SK-N-SH (cell line): ENCODE results near the gene ANAPC2. TPM values are rescaled to one million over a fixed set of nuclear protein-coding genes. Genes with fewer than 3 reads are reported as not detected.

Source experiments
- CTCF ChIA-PET: fragments of 300-600, 350-600 bp; formaldehyde crosslinking; extraction: SDS; loops from one replicate; lab custom pipeline; 2021; lab: Yijun Ruan, JAX
- POLR2A ChIA-PET: fragments of 350-600 bp; sonication (Branson Sonifier 250); formaldehyde crosslinking; extraction: SDS; loops from one replicate; lab custom pipeline; 2020; ENCODE audit warnings: antibody characterized with exemption, inconsistent platforms; lab: Yijun Ruan, JAX
- DNase-seq: peaks from one replicate; pipeline ENCODE4 v3.0.0; 2012
- H2AFZ ChIP-seq: fragments of 200-600 bp; sonication (generic); 2 replicates; pipeline ENCODE4 v1.8.1; 2016; ENCODE audit warnings: antibody characterized with exemption, mild to moderate bottlenecking, low read depth
- H3F3A ChIP-seq: fragments of 200-600 bp; sonication (generic); replicated peaks from 2 replicates; pipeline ENCODE3; 2016; ENCODE audit warnings: antibody characterized with exemption, mild to moderate bottlenecking; ENCODE audit not compliant: insufficient read depth
- H3K27ac ChIP-seq, 2 experiments: fragments of 200-500 bp in 1 of 2; fragments of 200-600 bp in 1 of 2; sonication (Bioruptor generic) in 1 of 2; sonication (generic), shearing (Covaris generic) in 1 of 2; 2 replicates each; pipeline versions ENCODE4 v1.5.1 to v1.6.1; 2014 to 2016; ENCODE audit warnings: low read depth in 2 of 2, inconsistent platforms in 1 of 2, low read length in 1 of 2, mild to moderate bottlenecking in 1 of 2, mixed read lengths in 1 of 2
- H3K27me3 ChIP-seq: fragments of 200-600 bp; sonication (generic), shearing (Covaris generic); 2 replicates; pipeline ENCODE4 v1.6.1; 2016; ENCODE audit warnings: mixed run types; ENCODE audit not compliant: insufficient read depth
- H3K36me3 ChIP-seq, 2 experiments: fragments of 200-500 bp in 1 of 2; fragments of 200-600 bp in 1 of 2; sonication (Bioruptor generic) in 1 of 2; sonication (generic) in 1 of 2; replicated peaks in 1 of 2; 2 replicates each; pipeline versions ENCODE3 to v1.5.1; 2014 to 2016; ENCODE audit warnings: low read length in 1 of 2, mild to moderate bottlenecking in 1 of 2; ENCODE audit not compliant: insufficient read depth in 2 of 2, control insufficient read depth in 1 of 2
- H3K4me1 ChIP-seq, 2 experiments: fragments of 200-500 bp in 1 of 2; fragments of 200-600 bp in 1 of 2; sonication (Bioruptor generic) in 1 of 2; sonication (generic), shearing (Covaris generic) in 1 of 2; 2 replicates each; pipeline versions ENCODE4 v1.5.1 to v1.6.1; 2014 to 2016; ENCODE audit warnings: low read depth in 1 of 2, low read length in 1 of 2, mixed run types in 1 of 2; ENCODE audit not compliant: insufficient read depth in 2 of 2, control insufficient read depth in 1 of 2
- H3K4me2 ChIP-seq: fragments of 200-600 bp; sonication (generic), shearing (Covaris generic); 2 replicates; pipeline ENCODE4 v1.6.1; 2017; ENCODE audit warnings: mixed run types
- H3K4me3 ChIP-seq, 2 experiments: fragments of 200-500 bp in 1 of 2; fragments of 200-600 bp in 1 of 2; sonication (Bioruptor generic) in 1 of 2; sonication (generic), shearing (Covaris generic) in 1 of 2; 2 replicates each; pipeline versions ENCODE4 v1.5.1 to v1.8.1; 2014 to 2016; ENCODE audit warnings: low read depth in 2 of 2, inconsistent platforms in 1 of 2, low read length in 1 of 2, mild to moderate bottlenecking in 1 of 2, mixed read lengths in 1 of 2, moderate library complexity in 1 of 2
- H3K79me2 ChIP-seq: fragments of 200-600 bp; sonication (generic); 2 replicates; pipeline ENCODE4 v1.8.1; 2017; ENCODE audit warnings: mild to moderate bottlenecking; ENCODE audit not compliant: insufficient read depth
- H3K9ac ChIP-seq: fragments of 200-600 bp; sonication (generic); 2 replicates; pipeline ENCODE4 v1.6.1; 2017; ENCODE audit warnings: mixed run types
- H3K9me2 ChIP-seq: fragments of 200-600 bp; sonication (generic); 2 replicates; pipeline ENCODE4 v1.6.1; 2017; ENCODE audit warnings: mixed run types
- H3K9me3 ChIP-seq: fragments of 200-600 bp; sonication (generic); 2 replicates; pipeline ENCODE4 v1.6.1; 2017; ENCODE audit warnings: mixed run types, mild to moderate bottlenecking, moderate library complexity
- H4K20me1 ChIP-seq: fragments of 200-600 bp; sonication (generic); 2 replicates; pipeline ENCODE4 v1.6.1; 2017; ENCODE audit warnings: mild to moderate bottlenecking, mixed run types; ENCODE audit not compliant: insufficient read depth
- CTCF ChIP-seq: fragments of 200-600 bp; sonication (generic); IDR thresholded peaks from 2 replicates; pipeline ENCODE4 v1.6.1; 2017; ENCODE audit warnings: antibody characterized with exemption, mild to moderate bottlenecking, moderate library complexity
- ELF1 ChIP-seq: IDR thresholded peaks from 2 replicates; pipeline ENCODE4 v1.4.0; 2012
- EZH2phosphoT487 ChIP-seq: fragments of 200-600 bp; sonication (generic); IDR thresholded peaks from 2 replicates; pipeline ENCODE4 v1.6.1; 2017; ENCODE audit warnings: low read depth, mixed run types, mild to moderate bottlenecking, antibody characterized with exemption, moderate library complexity, borderline replicate concordance
- FOSL2 ChIP-seq: IDR thresholded peaks from 2 replicates; pipeline ENCODE4 v1.4.0; 2012; ENCODE audit warnings: low read depth, mild to moderate bottlenecking, moderate library complexity, borderline replicate concordance
- FOXM1 ChIP-seq: IDR thresholded peaks from 2 replicates; pipeline ENCODE4 v1.4.0; 2012; ENCODE audit warnings: low read depth, mild to moderate bottlenecking
- GABPA ChIP-seq: IDR thresholded peaks from 2 replicates; pipeline ENCODE4 v1.4.0; 2012; ENCODE audit warnings: low read depth, mild to moderate bottlenecking
- JUND ChIP-seq: IDR thresholded peaks from 2 replicates; pipeline ENCODE4 v1.4.0; 2012
- MXI1 ChIP-seq: IDR thresholded peaks from 2 replicates; pipeline ENCODE4 v1.6.1; 2012; ENCODE audit warnings: mild to moderate bottlenecking, low read depth, low read length, improper control_type of control experiment
- NFIC ChIP-seq: IDR thresholded peaks from 2 replicates; pipeline ENCODE4 v1.4.0; 2012; ENCODE audit warnings: borderline replicate concordance
- NRF1 ChIP-seq: IDR thresholded peaks from 2 replicates; pipeline ENCODE4 v1.6.1; 2012; ENCODE audit warnings: low read depth, mild to moderate bottlenecking, low read length
- RAD21 ChIP-seq: IDR thresholded peaks from 2 replicates; pipeline ENCODE4 v1.6.1; 2012; ENCODE audit warnings: mild to moderate bottlenecking, low read length
- RCOR1 ChIP-seq: fragments of 150-350 bp; IDR thresholded peaks from 2 replicates; pipeline ENCODE4 v1.6.1; 2017; ENCODE audit warnings: antibody characterized with exemption, low read length
- RFX5 ChIP-seq: IDR thresholded peaks from 2 replicates; pipeline ENCODE4 v1.6.1; 2012; ENCODE audit warnings: mild to moderate bottlenecking, improper control_type of control experiment, low read length
- RXRA ChIP-seq: IDR thresholded peaks from 2 replicates; pipeline ENCODE4 v1.4.0; 2012; ENCODE audit warnings: low read depth, mild to moderate bottlenecking, borderline replicate concordance
- SIN3A ChIP-seq: IDR thresholded peaks from 2 replicates; pipeline ENCODE4 v1.6.1; 2012; ENCODE audit warnings: low read depth, mild to moderate bottlenecking, low read length, moderate library complexity, borderline replicate concordance
- TAF1 ChIP-seq: IDR thresholded peaks from 2 replicates; pipeline ENCODE4 v1.6.1; 2012; ENCODE audit warnings: low read depth, mild to moderate bottlenecking, low read length, moderate library complexity, borderline replicate concordance
- TCF12 ChIP-seq: IDR thresholded peaks from 2 replicates; pipeline ENCODE4 v1.4.0; 2012
- TEAD4 ChIP-seq: IDR thresholded peaks from 2 replicates; pipeline ENCODE4 v1.4.0; 2012; ENCODE audit warnings: mild to moderate bottlenecking, borderline replicate concordance; ENCODE audit not compliant: insufficient read depth
- YY1 ChIP-seq: IDR thresholded peaks from 2 replicates; pipeline ENCODE4 v1.4.0; 2012; ENCODE audit warnings: low read depth, mild to moderate bottlenecking
- WGBS: methylation state at CpG from one replicate; pipeline ENCODE4 v1.1.6; 2017; ENCODE audit warnings: low lambda C conversion rate; 5-methylcytosine and 5-hydroxymethylcytosine counted together
- polyA plus RNA-seq, 3 experiments: library from polyadenylated mRNA; depleted of rRNA; stranded (reverse); fragments of >200 nt; gene quantifications; 2 replicates each; pipeline ENCODE4 v1.2.3, GENCODE V29; 2012

ANAPC2 gene
- polyA plus RNA-seq, 1 of the 3 experiments (the other 2 are of a cell fraction) = 35.1 TPM

GRCh38 chr9:137136881-137137607 lies 51.3 kb downstream of the ANAPC2 start:
- DNase-seq = no peak
- TF ChIP-seq TCF12 (no peak), ELF1 (no peak), YY1 (no peak), JUND (no peak), MXI1 (no peak), EZH2phosphoT487 (no peak), GABPA (no peak), TEAD4 (no peak), RCOR1 (no peak), RAD21 (no peak), SIN3A (no peak), RXRA (no peak), CTCF (no peak), TAF1 (no peak), RFX5 (no peak), FOSL2 (no peak), NRF1 (no peak), NFIC (no peak), FOXM1 (no peak)
- Histone ChIP-seq H3K4me2 (no peak overlapping the region), H3K79me2 (no peaks in the 10 kb centered on the region), H3K27me3 (peaks cover 14% of the 10 kb centered on the region), H3K4me1 (peaks cover 0 to 8% of the 10 kb centered on the region in 2 experiments; a peak in 1 of 4 replicates), H3F3A (no peaks in the 10 kb centered on the region), H3K9me3 (no peaks in the 10 kb centered on the region), H2AFZ (no peak overlapping the region), H3K27ac (no peak overlapping the region), H3K4me3 (no peak overlapping the region), H3K9ac (no peak overlapping the region), H3K36me3 (no peaks in the 10 kb centered on the region), H4K20me1 (no peaks in the 10 kb centered on the region), H3K9me2 (no peaks in the 10 kb centered on the region)
- 87% methylated on average over 15 of the region's 23 CpGs for WGBS
- ChIA-PET CTCF (interaction anchor here (0.9 to 3.1 kb wide), 8 partner anchors 8 to 189 kb away, joined by 3 to 14 read pairs (median 4); partner anchors contain the start of genes ANAPC2, LRRC26, RNF224 and SSNA1), POLR2A (interaction anchor here (1.2 to 3.0 kb wide), 6 partner anchors 7 to 104 kb away, joined by 4 to 32 read pairs (median 6); partner anchors contain the start of genes TPRN and TUBB4B)
